ENCODE data around the gene DNAJC1.
"Not testable (repeated sequence)": the region's sequence is repeated elsewhere in the genome, so short reads cannot be mapped to it uniquely, and the experiment has no call there.

GRCh38 chr10:21717437-21718054 is 286.0 kb downstream of the DNAJC1 start:
- not testable (repeated sequence) for TF ChIP-seq NR1H2 (CRISPR knock-in tag; IDR thresholded peaks at IDR 0.05); NR2C2 (CRISPR knock-in tag; IDR thresholded peaks at IDR 0.05); SMAD4 (CRISPR knock-in tag; IDR thresholded peaks at IDR 0.05); ZNF121 (CRISPR knock-in tag; IDR thresholded peaks at IDR 0.05); SP1 (CRISPR knock-in tag; conservative IDR thresholded peaks at IDR 0.05)
- TF ChIP-seq, protein P1, sequence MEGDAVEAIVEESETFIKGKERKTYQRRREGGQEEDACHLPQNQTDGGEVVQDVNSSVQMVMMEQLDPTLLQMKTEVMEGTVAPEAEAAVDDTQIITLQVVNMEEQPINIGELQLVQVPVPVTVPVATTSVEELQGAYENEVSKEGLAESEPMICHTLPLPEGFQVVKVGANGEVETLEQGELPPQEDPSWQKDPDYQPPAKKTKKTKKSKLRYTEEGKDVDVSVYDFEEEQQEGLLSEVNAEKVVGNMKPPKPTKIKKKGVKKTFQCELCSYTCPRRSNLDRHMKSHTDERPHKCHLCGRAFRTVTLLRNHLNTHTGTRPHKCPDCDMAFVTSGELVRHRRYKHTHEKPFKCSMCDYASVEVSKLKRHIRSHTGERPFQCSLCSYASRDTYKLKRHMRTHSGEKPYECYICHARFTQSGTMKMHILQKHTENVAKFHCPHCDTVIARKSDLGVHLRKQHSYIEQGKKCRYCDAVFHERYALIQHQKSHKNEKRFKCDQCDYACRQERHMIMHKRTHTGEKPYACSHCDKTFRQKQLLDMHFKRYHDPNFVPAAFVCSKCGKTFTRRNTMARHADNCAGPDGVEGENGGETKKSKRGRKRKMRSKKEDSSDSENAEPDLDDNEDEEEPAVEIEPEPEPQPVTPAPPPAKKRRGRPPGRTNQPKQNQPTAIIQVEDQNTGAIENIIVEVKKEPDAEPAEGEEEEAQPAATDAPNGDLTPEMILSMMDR (IDR thresholded peaks at IDR 0.05), result not testable (repeated sequence)
- TF ChIP-seq, protein P2, sequence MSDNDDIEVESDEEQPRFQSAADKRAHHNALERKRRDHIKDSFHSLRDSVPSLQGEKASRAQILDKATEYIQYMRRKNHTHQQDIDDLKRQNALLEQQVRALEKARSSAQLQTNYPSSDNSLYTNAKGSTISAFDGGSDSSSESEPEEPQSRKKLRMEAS (CRISPR knock-in tag; IDR thresholded peaks at IDR 0.05), result not testable (repeated sequence)
- TF ChIP-seq, protein P3, sequence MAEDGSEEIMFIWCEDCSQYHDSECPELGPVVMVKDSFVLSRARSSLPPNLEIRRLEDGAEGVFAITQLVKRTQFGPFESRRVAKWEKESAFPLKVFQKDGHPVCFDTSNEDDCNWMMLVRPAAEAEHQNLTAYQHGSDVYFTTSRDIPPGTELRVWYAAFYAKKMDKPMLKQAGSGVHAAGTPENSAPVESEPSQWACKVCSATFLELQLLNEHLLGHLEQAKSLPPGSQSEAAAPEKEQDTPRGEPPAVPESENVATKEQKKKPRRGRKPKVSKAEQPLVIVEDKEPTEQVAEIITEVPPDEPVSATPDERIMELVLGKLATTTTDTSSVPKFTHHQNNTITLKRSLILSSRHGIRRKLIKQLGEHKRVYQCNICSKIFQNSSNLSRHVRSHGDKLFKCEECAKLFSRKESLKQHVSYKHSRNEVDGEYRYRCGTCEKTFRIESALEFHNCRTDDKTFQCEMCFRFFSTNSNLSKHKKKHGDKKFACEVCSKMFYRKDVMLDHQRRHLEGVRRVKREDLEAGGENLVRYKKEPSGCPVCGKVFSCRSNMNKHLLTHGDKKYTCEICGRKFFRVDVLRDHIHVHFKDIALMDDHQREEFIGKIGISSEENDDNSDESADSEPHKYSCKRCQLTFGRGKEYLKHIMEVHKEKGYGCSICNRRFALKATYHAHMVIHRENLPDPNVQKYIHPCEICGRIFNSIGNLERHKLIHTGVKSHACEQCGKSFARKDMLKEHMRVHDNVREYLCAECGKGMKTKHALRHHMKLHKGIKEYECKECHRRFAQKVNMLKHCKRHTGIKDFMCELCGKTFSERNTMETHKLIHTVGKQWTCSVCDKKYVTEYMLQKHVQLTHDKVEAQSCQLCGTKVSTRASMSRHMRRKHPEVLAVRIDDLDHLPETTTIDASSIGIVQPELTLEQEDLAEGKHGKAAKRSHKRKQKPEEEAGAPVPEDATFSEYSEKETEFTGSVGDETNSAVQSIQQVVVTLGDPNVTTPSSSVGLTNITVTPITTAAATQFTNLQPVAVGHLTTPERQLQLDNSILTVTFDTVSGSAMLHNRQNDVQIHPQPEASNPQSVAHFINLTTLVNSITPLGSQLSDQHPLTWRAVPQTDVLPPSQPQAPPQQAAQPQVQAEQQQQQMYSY (CRISPR knock-in tag; IDR thresholded peaks at IDR 0.05), result not testable (repeated sequence)
- TF ChIP-seq, protein P4, sequence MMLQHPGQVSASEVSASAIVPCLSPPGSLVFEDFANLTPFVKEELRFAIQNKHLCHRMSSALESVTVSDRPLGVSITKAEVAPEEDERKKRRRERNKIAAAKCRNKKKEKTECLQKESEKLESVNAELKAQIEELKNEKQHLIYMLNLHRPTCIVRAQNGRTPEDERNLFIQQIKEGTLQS (CRISPR knock-in tag; conservative IDR thresholded peaks at IDR 0.05), result not testable (repeated sequence)
- TF ChIP-seq, protein P5, sequence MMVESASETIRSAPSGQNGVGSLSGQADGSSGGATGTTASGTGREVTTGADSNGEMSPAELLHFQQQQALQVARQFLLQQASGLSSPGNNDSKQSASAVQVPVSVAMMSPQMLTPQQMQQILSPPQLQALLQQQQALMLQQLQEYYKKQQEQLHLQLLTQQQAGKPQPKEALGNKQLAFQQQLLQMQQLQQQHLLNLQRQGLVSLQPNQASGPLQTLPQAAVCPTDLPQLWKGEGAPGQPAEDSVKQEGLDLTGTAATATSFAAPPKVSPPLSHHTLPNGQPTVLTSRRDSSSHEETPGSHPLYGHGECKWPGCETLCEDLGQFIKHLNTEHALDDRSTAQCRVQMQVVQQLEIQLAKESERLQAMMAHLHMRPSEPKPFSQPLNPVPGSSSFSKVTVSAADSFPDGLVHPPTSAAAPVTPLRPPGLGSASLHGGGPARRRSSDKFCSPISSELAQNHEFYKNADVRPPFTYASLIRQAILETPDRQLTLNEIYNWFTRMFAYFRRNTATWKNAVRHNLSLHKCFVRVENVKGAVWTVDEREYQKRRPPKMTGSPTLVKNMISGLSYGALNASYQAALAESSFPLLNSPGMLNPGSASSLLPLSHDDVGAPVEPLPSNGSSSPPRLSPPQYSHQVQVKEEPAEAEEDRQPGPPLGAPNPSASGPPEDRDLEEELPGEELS (CRISPR knock-in tag; IDR thresholded peaks at IDR 0.05), result not testable (repeated sequence)
- TF ChIP-seq, protein P6, sequence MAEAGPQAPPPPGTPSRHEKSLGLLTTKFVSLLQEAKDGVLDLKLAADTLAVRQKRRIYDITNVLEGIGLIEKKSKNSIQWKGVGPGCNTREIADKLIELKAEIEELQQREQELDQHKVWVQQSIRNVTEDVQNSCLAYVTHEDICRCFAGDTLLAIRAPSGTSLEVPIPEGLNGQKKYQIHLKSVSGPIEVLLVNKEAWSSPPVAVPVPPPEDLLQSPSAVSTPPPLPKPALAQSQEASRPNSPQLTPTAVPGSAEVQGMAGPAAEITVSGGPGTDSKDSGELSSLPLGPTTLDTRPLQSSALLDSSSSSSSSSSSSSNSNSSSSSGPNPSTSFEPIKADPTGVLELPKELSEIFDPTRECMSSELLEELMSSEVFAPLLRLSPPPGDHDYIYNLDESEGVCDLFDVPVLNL (CRISPR knock-in tag; IDR thresholded peaks at IDR 0.05; ENCODE audit: borderline replicate concordance, low read depth), result not testable (repeated sequence)

Data from WTC11 (cell line).